Mucosa of stomach (tissue), 1 donor: ENCODE measurements around the gene NHSL1.

ENCODE experiments used
- H3K27me3 ChIP-seq: one replicate; pipeline ENCODE4 v1.7.0; 2013; ENCODE audit warnings: mild to moderate bottlenecking, low read length; ENCODE audit not compliant: control insufficient read depth, insufficient read depth
- H3K36me3 ChIP-seq: one replicate; pipeline ENCODE4 v1.7.0; 2013; ENCODE audit warnings: low read length; ENCODE audit not compliant: control insufficient read depth, insufficient read depth
- H3K4me1 ChIP-seq: one replicate; pipeline ENCODE4 v1.7.0; 2013; ENCODE audit warnings: mild to moderate bottlenecking, low read length; ENCODE audit not compliant: control insufficient read depth, insufficient read depth
- H3K4me3 ChIP-seq: one replicate; pipeline ENCODE4 v1.7.0; 2013; ENCODE audit warnings: low read length
- H3K9ac ChIP-seq: one replicate; pipeline ENCODE4 v1.7.0; 2013; ENCODE audit warnings: mild to moderate bottlenecking, low read length, moderate library complexity
- H3K9me3 ChIP-seq: one replicate; pipeline ENCODE4 v1.7.0; 2013; ENCODE audit warnings: mild to moderate bottlenecking, low read length, moderate library complexity; ENCODE audit not compliant: control insufficient read depth
- donor health status: Pancreatic carcinoma.

The NHSL1 gene

DNA sequence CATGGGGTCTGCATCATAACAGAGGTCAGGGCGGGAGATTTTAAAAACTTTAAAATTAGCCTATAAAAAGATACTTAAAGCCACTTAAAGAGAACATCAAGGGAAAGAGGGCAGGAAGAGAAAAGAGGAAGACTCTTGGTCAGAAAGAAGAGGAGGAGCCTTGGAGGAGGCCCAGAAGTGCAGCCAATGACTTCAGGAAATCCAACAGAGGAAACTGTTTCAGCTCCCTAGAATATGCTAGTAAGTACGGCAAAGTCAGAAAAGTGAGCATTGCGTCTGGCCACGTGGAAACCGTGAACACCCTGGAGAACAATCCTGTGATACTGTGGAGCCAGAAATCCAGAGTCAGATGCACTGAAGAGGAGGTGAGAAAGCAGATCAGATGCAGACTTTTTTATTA lies 22.5 kb upstream of the NHSL1 start:
- Histone ChIP-seq H3K27me3 (no peaks in the 10 kb centered on the region), H3K9me3 (no peaks in the 10 kb centered on the region), H3K4me1 (peaks cover 14% of the 10 kb centered on the region), H3K4me3 (no peak overlapping the region), H3K9ac (no peak overlapping the region), H3K36me3 (no peaks in the 10 kb centered on the region)

DNA sequence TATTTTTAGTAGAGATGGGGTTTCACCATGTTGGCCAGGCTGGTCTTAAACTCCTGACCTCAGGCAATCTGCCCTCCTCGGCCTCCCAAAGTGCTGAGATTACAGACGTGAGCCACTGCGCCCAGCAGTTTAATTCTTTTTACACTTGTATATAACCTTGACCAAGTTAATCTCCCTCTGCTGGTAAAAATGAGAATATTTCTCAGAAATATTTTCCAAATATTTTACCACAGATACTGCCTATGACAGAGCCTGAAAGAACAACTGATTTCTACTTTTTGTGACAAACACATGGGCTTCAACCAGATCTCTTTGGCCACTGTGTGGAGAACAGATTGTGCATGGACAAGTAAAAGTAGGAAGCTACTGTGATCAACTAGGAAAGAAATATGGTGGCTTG lies 21.2 kb upstream of the NHSL1 start:
- Histone ChIP-seq H3K36me3 (no peaks in the 10 kb centered on the region), H3K4me1 (peaks cover 24% of the 10 kb centered on the region), H3K27me3 (no peaks in the 10 kb centered on the region), H3K4me3 (no peak overlapping the region), H3K9ac (no peak overlapping the region), H3K9me3 (no peaks in the 10 kb centered on the region)

DNA sequence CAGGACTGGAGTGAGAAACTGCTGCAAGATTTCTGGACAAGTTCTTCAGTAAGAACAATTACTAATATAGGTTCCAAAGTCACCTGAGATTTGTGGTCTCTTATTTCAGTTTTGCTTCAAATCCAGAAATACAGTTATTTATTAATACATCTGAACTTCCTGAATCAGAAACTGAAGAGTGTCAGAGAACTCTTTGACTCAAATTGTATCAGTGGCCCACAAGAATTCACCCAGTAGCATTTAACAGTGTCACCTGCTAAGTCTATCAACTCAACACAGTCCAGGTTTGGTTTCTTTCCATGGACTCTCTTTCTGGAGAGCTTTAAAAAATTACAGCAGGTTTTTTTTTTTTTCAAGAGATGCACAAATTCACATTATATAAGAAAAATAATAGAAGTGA lies 18.8 kb upstream of the NHSL1 start:
- no peak overlapping the region for H3K9ac ChIP-seq
- H3K9me3 ChIP-seq = no peaks in the 10 kb centered on the region
- H3K27me3 ChIP-seq = no peaks in the 10 kb centered on the region
- H3K36me3 ChIP-seq = no peaks in the 10 kb centered on the region
- H3K4me3 ChIP-seq = no peak overlapping the region
- H3K4me1 ChIP-seq = peaks cover 30% of the 10 kb centered on the region

DNA sequence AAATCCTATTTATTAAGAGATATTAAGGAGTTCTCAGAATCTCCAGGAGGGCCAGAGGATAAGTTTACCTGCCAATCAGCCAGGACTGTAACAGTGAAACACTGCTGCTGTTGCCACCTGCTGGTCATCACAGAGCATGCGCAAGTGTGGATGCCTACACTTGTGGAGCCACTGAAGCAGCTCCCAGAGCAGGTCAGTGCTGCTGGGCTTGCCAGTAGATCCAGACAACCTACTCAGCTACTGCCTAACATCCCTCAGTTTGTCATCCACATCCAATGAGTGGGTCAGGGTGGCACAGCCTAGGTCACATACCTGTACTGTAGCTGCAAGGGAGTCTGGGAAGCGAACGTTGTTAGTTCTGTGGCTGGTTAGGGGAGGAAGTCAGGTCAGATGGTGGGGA lies 18.3 kb upstream of the NHSL1 start:
- H3K4me3 ChIP-seq = no peak overlapping the region
- no peak overlapping the region for H3K9ac ChIP-seq
- no peaks in the 10 kb centered on the region for H3K36me3 ChIP-seq
- H3K9me3 ChIP-seq = no peaks in the 10 kb centered on the region
- H3K27me3 ChIP-seq = no peaks in the 10 kb centered on the region
- H3K4me1 ChIP-seq = peaks cover 27% of the 10 kb centered on the region

DNA sequence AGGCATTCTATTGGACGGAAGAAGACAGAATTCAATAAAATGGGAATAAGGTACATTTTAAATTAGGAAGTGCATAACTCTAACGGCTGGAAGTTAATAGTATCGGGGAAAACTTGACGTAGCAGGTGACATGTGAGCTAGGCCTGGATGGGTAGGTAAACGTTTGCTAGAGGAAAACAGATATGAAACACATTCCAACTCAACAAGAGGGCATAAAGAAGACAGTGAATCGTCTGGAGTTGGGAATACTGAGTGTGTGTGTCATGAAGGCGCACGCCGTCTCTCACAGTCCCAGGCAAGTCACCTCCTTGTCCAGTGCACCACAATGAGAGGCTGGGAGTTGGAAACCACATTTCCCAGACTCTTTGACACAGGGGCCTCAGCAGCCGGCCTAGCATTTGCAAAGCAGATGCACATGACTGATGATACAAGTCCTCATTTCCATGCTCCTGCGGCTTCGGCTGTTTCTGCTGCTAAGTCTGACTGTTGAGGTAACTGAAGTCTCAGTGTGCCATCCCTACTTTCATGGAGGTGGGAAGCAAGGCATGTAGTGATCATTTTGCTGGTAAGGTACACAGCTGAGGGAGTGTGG lies 16.5 kb upstream of the NHSL1 start:
- no peaks in the 10 kb centered on the region for H3K36me3 ChIP-seq
- H3K9me3 ChIP-seq = no peaks in the 10 kb centered on the region
- H3K4me3 ChIP-seq = no peak overlapping the region
- H3K27me3 ChIP-seq = no peaks in the 10 kb centered on the region
- H3K4me1 ChIP-seq = peaks cover 26% of the 10 kb centered on the region
- no peak overlapping the region for H3K9ac ChIP-seq

DNA sequence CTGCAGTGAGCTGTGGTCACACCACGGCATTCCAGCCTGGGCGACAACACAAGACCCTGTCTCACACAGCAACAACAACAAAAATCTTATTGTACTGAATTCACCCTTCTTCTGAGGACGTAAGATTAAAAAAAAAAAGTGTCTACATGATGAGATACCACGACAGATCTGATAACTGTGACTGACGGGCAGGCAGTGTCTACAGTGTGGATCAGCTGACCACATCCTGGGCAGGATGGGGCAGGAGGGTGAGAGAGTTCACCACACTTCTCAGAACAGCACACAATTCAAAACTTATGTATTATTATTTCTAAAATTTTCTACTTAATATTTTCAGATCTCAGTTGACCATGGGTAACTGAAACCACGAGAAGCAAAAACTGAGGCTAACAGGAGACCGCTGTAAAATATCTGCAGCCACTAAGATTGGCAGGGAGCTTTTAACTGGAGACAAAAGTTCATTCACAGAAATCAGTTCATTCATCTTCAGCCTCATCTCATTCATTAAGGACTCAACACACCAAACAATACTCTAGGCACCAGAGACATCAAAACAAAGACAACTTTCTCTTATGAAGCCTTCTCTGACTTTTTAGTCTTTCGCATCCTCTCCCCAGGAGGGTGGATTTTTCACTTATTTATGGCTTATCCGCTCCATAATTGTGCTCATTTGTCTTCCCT lies 15.7 kb upstream of the NHSL1 start:
- Histone ChIP-seq H3K4me1 (peaks cover 26% of the 10 kb centered on the region), H3K4me3 (no peak overlapping the region), H3K27me3 (no peaks in the 10 kb centered on the region), H3K36me3 (no peaks in the 10 kb centered on the region), H3K9ac (no peak overlapping the region), H3K9me3 (no peaks in the 10 kb centered on the region)

DNA sequence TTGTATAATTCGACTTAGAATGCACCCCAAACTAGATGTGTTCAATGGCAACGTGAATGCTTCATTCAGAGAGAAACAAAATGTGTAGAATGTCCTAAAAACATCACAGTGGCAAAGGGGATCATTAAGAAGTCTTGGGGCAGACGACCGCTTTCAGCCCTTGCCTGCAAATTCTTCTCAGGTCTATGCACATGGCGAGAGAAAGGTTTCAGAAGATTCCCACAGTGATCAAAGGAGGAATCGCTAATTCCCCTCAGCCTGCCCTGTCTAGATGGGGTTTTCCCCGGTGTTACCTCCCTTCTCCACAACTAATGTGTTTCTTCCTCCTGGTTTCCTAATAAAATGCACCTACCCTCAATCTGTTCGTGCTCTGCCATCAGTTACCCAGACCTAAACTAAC lies 13.3 kb upstream of the NHSL1 start:
- H3K9me3 ChIP-seq = no peaks in the 10 kb centered on the region
- H3K27me3 ChIP-seq = no peaks in the 10 kb centered on the region
- no peak overlapping the region for H3K9ac ChIP-seq
- no peaks in the 10 kb centered on the region for H3K36me3 ChIP-seq
- no peak overlapping the region for H3K4me3 ChIP-seq
- H3K4me1 ChIP-seq = peaks cover 38% of the 10 kb centered on the region

DNA sequence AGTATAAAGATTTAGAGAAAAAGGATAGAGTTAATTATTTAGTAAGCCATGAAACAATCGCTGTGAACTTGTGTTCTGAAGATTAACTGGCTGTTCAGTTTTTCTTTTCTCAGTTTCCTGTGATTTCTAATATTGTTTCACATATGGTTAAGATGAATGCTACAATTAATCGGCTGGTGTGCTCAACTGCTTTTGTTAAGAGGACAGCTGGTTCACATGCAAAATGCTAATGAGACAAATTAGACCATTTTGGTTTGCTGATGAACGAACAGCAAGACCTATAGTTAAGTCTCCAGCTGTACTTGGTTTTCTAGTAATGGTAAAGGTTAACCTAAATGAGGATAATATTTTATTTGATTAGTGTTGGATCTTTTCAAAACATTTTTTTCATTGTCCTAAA lies 10.8 kb upstream of the NHSL1 start:
- Histone ChIP-seq H3K36me3 (no peaks in the 10 kb centered on the region), H3K4me3 (no peak overlapping the region), H3K27me3 (no peaks in the 10 kb centered on the region), H3K4me1 (peaks cover 44% of the 10 kb centered on the region), H3K9me3 (no peaks in the 10 kb centered on the region), H3K9ac (no peak overlapping the region)

DNA sequence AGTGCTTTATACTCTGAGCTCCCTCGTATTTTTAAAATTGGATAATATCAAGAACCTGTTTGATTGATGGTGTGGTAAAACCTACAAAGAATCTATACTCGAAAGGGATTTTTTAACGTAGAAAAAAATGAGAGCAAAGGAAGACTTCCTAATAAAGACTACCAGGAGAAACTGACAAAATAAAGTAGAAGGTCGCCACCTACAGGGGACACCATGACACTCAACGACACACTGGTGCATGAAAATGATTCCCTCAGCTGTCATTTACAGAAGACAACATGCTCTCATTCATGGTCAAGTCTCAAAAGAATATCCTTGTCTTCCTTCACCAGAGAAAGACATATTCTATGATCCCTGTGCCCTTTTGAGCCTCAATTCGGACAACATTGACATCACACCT lies 10.1 kb upstream of the NHSL1 start:
- H3K36me3 ChIP-seq = no peaks in the 10 kb centered on the region
- H3K4me1 ChIP-seq = peaks cover 51% of the 10 kb centered on the region
- no peak overlapping the region for H3K4me3 ChIP-seq
- no peaks in the 10 kb centered on the region for H3K27me3 ChIP-seq
- H3K9ac ChIP-seq = peak overlapping the region; percentile 26
- H3K9me3 ChIP-seq = no peaks in the 10 kb centered on the region

DNA sequence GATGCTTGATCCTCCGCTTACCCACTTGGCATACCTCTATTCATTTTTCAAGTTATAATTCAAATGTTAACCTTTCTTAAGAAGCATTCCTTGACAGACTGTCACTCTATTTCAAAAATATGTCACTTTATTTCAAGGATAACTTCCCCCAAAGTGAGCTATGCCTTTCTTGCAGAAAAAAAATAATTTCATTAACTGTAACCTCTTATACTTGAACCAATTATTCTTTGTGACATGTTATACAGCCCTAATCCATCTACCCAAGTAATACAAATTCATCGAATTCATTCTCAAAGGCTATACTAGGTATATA lies 9.3 kb upstream of the NHSL1 start:
- H3K27me3 ChIP-seq = no peaks in the 10 kb centered on the region
- H3K4me1 ChIP-seq = peaks cover 55% of the 10 kb centered on the region
- no peak overlapping the region for H3K4me3 ChIP-seq
- no peaks in the 10 kb centered on the region for H3K36me3 ChIP-seq
- H3K9ac ChIP-seq = no peak overlapping the region
- H3K9me3 ChIP-seq = no peaks in the 10 kb centered on the region

DNA sequence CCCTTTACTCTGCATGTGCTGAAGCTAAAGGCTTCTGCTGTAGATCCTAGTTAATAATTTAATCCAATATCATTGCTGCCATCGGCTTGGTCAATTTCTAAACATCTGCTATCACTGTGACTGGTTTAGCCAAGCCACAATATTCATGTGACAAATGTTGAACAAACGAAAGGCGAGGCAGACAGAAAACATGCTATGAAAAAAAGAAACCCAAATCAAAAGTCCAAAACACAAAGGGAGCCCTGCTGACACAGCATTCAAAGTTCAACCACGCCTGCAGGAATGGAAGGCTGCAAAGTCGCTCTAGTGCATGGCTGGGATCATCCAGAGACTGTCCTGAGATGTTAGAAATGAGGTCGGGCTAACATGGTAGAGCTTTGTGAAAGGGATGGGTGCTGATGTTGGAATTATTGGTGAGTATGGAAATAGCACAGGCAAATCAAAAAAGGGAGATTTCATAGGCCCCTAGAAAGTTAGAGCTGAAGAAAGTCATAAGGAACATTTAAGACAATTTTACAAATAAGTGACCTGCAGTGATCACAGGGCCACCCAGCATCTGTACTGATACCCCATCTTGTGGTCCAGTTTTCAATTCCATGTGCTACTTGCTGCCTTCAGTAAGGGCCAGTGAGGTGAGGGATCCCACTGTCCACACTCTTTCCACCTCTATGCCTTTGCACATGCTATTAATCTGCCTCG lies 8.8 kb upstream of the NHSL1 start:
- Histone ChIP-seq H3K4me1 (peaks cover 57% of the 10 kb centered on the region), H3K9ac (no peak overlapping the region), H3K4me3 (no peak overlapping the region), H3K9me3 (no peaks in the 10 kb centered on the region), H3K36me3 (no peaks in the 10 kb centered on the region), H3K27me3 (no peaks in the 10 kb centered on the region)

DNA sequence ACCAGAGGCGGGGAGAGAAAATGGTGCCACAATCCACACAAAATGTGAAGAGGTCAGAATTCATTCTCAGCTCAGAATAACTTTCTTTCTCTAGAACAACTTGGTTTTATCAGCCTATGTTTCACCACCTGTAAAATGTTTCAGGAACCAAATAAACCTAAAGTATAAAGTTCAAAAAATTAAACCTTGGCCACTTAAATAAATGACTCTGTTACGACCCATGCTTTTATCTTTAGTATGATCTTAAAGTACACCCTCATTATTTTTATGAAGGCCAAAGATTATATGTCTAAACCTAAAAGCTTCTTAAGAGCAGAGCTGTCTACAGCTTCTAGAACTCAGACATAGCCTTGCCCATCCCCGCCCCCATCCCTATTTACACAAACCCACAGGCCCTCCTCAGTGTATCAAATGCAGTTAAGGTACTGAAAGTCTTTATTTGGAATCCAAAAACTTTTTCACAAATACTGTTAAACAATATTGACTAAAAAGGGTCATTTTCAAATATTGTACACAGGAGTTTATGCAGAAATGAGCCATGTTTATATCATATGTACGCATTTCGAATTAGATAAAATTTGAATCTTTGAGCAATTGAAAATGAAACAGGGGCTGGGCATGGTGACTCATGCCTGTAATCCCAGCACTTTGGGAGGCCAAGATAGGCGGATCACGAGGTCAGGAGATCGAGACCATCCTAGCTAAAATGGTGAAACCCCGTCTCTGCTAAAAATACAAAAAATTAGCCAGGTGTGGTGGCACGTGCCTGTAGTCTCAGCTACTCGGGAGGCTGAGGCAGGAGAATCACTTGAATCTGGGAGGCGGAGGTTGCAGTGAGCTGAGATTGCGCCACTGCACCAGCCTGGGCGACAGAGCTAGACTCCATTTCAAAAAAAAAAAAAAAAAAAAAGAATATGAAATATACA lies 5.7 kb upstream of the NHSL1 start:
- Histone ChIP-seq H3K4me1 (peaks cover 69% of the 10 kb centered on the region), H3K9ac (peak overlapping the region; percentile 4), H3K36me3 (no peaks in the 10 kb centered on the region)

More for the DNA sequence above, 5.7 kb upstream of the NHSL1 start:
- Histone ChIP-seq H3K9me3 (no peaks in the 10 kb centered on the region), H3K27me3 (no peaks in the 10 kb centered on the region), H3K4me3 (no peak overlapping the region)
